GM12878 (cell line): ENCODE data around the gene HEATR9.

Experiments
- ETV6 ChIP-seq, 2 experiments: fragments of 450-650 bp in 1 of 2; IDR thresholded peaks in 1 of 2; conservative IDR thresholded peaks in 1 of 2; 2 replicates each; pipeline ENCODE4 v1.6.1; 2014; ENCODE audit warnings: antibody characterized with exemption in 1 of 2, borderline replicate concordance in 1 of 2, low read depth in 1 of 2, mild to moderate bottlenecking in 1 of 2, moderate library complexity in 1 of 2
- MAX ChIP-seq: IDR thresholded peaks from 2 replicates; pipeline ENCODE4 v1.6.1; 2012; ENCODE audit warnings: low read depth, low read length, improper control_type of control experiment
- NR2C2 ChIP-seq: IDR thresholded peaks from 2 replicates; pipeline ENCODE4 v1.6.1; 2011; ENCODE audit warnings: borderline replicate concordance, low read depth; ENCODE audit not compliant: control insufficient read depth, insufficient read length
- POLR2A ChIP-seq: IDR thresholded peaks from 2 replicates; pipeline ENCODE4 v1.6.1; 2011; ENCODE audit warnings: low read depth, mild to moderate bottlenecking, low read length
- SP1 ChIP-seq: IDR thresholded peaks from one replicate; pipeline ENCODE4 v1.6.1; 2011; ENCODE audit warnings: low read depth, low read length
- ZBTB33 ChIP-seq: fragments of 450-650 bp; IDR thresholded peaks from 2 replicates; pipeline ENCODE4 v1.6.1; 2017; ENCODE audit warnings: mild to moderate bottlenecking
- TF ChIP-seq, protein P1 (sequence below), 3 experiments: IDR thresholded peaks in 2 of 3; conservative IDR thresholded peaks in 1 of 3; 2 replicates each; pipeline ENCODE4 v1.5.1; 2011; ENCODE audit warnings: low read depth in 3 of 3, low read length in 3 of 3, mild to moderate bottlenecking in 3 of 3, control low read depth in 2 of 3, moderate library complexity in 2 of 3, inconsistent platforms in 1 of 3, mixed read lengths in 1 of 3; ENCODE audit not compliant: control insufficient read depth in 2 of 3, insufficient read depth in 1 of 3; ENCODE audit errors: extremely low read depth in 1 of 3

- TF ChIP-seq ZBTB33 (no peak), ETV6 (conservative IDR thresholded peaks at IDR 0.05 in 1 of 2, IDR thresholded peaks at IDR 0.05 in 1 of 2; ENCODE audit: borderline replicate concordance in 1 of 2, low read depth in 1 of 2) (no peak), POLR2A (no peak), NR2C2 (no peak), SP1 (no peak), MAX (no peak)
- TF ChIP-seq, protein P1, sequence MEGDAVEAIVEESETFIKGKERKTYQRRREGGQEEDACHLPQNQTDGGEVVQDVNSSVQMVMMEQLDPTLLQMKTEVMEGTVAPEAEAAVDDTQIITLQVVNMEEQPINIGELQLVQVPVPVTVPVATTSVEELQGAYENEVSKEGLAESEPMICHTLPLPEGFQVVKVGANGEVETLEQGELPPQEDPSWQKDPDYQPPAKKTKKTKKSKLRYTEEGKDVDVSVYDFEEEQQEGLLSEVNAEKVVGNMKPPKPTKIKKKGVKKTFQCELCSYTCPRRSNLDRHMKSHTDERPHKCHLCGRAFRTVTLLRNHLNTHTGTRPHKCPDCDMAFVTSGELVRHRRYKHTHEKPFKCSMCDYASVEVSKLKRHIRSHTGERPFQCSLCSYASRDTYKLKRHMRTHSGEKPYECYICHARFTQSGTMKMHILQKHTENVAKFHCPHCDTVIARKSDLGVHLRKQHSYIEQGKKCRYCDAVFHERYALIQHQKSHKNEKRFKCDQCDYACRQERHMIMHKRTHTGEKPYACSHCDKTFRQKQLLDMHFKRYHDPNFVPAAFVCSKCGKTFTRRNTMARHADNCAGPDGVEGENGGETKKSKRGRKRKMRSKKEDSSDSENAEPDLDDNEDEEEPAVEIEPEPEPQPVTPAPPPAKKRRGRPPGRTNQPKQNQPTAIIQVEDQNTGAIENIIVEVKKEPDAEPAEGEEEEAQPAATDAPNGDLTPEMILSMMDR (IDR thresholded peaks at IDR 0.05 in 2 of 3, conservative IDR thresholded peaks at IDR 0.05 in 1 of 3; ENCODE audit: control insufficient read depth in 2 of 3, extremely low read depth in 1 of 3, insufficient read depth in 1 of 3, low read depth in 3 of 3, low read length in 3 of 3) = no peak
These were observed 44.9 kb upstream of the HEATR9 start for GRCh38 chr17:35913609-35914008.
